Stimulated activated naive CD4-positive, alpha-beta T cell treated with Interleukin-2 at 50 U/mL for 16 hours (primary cell): ENCODE results near the gene VPS33B.
"Not testable (repeated sequence)": the region's sequence is repeated elsewhere in the genome, so short reads cannot be mapped to it uniquely, and the experiment has no call there.

Experiments used
- DNase-seq: peaks from one replicate; lab custom pipeline; 2025; lab: John Stamatoyannopoulos, UW

Gene VPS33B

DNA sequence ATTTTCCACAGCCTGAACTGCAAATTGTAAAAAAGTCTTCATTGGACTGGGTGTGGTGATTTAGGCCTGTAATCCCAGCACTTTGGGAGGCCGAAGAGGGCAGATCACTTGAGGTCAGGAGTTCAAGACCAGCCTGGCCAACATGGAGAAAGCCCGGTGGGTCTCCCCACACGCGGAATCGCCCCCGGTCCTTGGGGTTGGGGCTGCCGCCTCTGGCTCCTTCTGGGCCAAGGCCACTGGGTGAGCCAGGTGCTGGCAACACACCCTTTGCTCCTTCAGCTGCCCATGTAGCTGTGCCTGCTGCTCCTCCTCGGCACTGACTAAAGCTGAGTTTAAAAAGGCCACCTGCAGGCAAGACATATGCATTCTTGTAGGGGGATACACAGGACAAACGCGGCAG is 9.4 kb upstream of the VPS33B start:
- DNase-seq, result no peak

DNA sequence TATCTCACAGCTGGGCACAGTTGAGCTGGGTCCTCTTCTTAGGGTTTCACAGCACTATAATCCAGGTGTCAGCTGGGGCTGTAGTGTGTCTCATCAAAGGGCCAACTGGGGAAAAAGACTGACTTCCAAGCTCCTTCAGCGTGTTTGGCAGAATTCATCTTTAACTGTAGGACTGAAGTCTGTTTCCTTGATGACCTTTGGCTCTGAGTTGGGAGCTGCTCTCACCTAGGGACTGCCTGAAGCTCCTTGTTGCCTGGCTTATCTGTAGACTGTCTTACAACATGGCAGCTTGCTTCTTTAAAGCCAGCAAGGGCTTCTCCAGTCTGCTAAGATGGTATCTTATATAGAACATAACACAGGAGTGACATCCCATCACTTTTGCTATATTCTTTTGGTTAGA is 5.3 kb upstream of the VPS33B start:
- DNase-seq, result no peak

DNA sequence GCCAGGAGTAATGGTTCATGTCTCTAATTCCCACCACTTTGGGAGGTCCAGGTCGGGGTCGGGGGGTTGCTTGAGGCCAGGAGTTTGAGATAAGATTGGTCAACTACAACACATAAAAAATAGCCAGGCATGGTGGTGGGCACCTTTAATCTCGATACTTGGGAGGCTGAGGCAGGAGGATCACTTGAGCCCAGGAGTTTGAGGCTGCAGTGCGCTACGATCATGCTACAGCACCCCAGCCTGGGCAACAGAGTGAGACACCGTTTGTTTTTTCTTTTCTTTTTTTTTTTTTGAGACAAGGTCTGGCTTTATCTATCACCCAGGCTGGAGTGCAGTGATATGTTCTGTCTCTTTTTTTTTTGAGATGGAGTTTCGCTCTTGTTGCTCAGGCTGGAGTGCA is 1.3 kb upstream of the VPS33B start:
- no peak for DNase-seq

DNA sequence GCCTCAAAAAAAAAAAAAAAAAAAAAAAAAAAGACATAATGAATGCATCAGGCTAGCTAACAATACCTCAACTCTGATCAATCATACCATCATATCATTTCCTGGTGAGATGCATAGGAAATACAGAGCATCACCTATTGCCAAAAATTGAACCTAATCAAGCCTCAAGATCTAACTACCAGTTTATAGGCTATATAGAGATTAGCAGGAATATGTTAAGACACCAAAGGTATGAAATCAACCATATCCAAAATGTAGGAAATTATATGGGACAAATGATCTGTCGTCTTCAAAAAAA is 387 bp upstream of the VPS33B start:
- no peak for DNase-seq

DNA sequence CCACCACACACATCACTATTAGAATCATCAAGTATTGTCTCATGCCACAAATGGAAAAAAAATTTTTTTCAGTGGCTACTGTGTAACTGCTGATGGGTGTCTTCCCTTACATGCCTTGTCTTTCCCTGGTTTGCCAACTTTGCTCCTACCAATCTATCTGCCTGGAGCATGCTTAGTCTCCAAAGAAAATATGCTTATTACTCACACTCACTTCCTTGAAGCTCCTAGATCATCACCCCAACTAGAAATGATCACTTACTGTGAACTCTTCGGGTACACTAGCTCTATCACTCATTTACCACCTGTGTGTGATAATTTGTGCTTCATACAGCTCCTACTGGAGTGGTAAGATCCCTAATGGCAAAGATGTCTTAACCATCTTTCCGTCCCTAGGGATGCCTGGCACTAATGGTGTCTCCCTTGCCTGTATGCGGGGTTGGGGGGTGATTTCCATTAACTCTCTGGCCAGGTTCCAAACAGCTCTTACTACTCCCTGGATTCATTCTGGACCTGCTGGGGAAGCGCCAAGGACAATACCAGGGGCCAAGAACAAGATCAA is 799 bp downstream of the VPS33B start:
- no peak for DNase-seq

DNA sequence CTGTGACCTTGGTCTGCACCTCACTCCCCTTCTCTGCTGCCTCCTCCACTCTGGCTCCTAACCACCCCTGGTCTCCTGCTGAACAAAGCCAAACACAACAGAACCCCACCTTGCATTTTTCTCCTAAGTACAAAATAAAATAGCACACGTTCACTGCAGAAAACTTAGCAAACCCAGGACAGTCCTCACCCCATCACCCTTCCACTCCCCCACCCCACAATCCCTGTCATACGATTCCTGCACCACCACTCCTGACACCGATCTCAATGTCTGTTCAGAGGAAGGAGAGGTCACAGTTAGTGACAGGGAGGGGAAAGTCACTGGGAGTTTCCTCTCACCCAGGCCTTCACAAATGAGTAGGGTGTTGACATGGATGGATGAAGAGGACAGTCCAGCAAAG is 4.2 kb downstream of the VPS33B start:
- DNase-seq, result no peak

DNA sequence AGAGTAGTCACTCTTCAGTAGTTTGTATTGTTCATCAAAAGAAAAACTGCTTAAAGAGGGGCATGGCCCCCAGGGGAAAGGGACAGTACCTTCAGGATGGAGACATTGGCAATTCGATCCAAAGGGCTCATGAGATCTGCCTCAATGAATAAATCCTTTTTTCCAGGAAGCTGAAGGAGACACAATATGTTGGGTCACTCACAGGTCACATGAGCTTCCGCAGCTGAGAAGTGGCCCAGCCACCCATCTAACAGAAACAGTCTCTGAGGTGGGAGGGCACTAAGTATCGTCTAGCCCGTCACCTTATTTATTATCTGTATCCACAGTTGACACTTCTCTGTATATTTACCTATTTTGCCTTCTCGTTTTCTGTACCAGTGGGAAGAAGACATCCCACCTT is 4.7 kb downstream of the VPS33B start:
- DNase-seq, result no peak

DNA sequence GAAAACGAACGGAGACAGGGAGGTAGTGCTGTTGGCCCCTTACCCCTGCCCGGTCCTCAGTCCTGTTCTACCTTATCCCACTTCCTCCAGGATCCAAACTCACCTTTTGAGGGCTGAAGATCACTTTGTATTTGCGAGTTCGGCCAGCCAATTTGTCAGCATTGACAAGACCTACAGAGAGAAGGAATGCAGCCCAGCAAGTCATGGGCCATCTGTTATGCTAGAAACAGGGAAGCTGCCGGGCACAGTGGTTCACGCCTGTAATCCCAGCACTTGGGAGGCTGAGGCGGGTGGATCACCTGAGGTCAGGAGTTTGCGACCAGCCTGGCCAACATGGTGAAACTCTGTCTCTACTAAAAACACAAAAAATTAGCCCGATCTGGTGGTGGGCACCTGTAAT is 8.7 kb downstream of the VPS33B start:
- DNase-seq, result not testable (repeated sequence)

DNA sequence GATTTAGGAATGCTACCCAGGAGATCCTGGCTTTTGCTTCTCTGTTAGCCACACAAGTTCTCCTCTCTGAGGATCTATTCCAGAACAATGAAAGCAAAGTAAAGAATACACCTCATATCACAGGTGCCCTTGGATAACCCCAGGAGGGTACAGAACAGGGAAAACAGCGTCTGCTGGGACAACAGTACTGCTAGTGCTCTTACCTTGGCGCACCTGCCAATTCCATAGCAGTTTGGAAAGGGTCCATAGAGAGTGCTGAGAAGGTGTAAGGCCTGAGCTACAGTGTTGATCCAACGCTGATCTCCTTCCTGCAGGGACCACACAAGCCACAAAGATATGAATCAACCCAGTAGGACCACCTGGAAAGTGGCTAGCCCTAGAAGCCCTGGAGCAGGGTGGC is 15.1 kb downstream of the VPS33B start:
- no peak for DNase-seq

DNA sequence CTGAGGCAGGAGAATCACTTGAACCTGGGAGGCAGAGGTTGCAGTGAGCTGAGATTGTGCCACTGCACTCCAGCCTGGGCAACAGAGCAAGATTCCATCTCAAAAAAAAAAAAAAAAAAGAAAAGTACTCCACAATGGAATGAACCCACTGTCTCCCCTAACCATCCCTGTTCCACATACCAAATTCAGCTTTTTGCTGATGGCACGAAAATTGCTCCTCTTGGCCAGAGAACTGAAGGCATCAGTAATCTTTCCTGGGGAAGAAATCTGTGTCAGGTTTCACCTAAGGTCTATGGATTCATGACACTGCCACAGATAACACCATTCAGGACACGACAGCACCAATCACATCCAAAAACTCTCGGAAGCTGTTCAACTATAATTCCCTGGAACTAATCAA is 21.2 kb downstream of the VPS33B start:
- no peak for DNase-seq

DNA sequence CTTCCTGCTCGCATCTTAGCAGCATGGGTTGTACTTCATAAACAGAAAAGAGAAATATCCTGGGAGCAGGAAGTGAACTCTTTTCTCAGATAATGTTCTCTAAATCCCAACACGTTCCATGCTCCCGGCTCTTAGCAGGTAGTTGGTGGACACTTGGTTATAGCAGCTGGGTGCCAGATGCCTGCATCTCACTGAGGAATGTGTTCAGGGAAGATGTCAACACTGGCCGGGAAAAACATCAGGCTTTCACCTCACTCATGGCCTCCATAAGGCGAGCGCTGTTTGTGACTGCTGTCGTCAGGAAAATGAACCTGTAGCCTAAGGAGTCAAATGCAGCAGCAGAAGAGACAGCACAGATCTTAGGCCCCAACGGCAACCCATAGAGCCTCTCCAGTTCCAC is 23.7 kb downstream of the VPS33B start:
- no peak for DNase-seq

DNA sequence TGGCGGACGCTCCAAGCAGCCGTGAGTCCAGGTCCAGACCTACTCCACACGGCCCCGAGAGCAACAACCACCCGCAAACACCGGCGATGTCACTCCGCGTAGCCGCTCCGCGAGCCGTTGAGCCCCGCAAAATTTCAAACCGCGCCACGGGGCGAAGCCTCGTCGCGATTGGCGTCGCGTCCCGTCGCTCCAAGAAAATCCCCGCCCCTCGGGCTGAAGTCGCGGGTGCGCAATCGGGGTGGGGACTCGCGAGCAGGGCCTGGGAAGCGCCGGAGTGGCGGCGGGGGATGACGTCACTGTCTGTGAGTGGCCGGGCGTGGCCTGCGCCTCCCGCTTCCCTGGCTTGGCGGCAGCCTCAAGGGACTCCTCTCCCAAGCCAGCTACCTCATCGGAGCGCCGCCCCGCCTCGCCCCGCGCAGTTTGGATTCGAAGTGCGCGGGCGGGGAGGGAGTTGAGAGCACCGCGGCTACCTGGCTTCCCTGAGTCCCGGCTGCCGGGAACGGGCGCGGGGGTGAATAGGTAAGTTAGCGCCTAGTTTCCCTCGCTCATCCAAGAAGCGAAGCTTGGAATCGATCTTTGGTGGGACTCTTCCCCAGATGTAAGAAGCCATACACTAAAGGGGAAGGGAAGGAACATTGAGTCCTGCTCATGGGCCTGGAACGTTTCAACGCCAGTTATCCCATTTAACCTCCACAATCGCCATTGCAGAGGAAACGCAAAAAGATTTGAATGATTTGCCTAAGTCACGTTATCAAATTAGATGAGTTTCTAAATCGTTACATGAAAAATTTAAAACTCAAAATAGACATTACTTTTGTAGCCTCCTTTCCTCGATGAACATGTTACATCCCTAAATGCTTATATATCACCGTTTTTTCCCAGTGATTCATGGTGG is 27.7 kb downstream of the VPS33B start, which contains the start of gene PRC1:
Gene PRC1 (minus strand): TSS at position 119 of the 895 bp plus-strand sequence. CDS start 118 bp downstream, at position 1.
- DNase-seq, result peak; percentile 96

DNA sequence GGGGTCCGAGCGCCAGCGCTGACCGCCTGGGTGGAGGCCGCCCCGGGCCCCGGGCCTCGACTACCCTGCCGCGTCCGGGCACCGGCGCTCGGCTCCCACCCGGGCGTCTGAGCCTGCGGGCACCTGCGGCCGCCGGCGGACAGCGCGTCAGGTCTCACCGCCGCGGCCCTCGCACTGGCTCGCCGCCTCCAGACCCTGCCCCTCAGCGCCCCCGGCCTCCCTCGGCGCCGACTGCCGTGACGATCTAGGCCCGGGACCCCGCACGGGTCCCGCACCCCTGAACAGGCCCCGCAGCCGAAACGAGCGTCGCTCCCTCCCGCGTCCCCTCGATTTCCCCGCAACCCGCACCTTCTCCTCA is 28.4 kb downstream of the VPS33B start:
- DNase-seq, result no peak

DNA sequence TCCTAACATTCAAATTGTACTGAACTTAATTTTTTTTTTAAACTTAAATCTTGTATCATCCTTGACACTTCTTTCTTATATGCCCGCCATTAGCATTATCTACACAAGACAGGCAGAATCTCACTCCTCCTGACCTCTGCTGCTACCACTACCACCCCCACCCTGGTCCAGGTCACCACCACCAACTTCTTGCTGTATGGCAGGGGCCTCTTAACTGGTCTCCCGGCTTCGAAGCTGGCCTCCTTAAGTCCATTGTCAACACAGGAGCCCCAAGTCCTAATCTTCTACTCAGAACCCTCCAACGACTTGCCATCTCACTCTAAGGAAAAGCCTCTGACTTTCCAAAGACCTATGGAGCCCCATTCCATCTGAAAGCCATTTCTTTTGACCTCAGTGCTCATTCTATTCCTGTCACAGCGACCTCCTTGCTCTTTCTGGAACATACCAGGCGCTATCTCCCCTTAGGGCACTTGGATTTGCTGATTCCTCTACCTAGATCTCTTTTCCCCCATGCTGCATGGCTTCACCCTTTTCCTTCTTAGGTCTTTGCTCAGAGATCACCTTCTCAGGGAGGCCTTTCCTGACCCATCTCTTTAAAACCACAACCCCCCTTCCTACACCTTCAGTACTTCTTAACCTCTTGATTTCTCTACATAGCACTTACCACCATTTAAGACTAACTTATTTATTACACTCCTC is 30.7 kb downstream of the VPS33B start:
- no peak for DNase-seq

DNA sequence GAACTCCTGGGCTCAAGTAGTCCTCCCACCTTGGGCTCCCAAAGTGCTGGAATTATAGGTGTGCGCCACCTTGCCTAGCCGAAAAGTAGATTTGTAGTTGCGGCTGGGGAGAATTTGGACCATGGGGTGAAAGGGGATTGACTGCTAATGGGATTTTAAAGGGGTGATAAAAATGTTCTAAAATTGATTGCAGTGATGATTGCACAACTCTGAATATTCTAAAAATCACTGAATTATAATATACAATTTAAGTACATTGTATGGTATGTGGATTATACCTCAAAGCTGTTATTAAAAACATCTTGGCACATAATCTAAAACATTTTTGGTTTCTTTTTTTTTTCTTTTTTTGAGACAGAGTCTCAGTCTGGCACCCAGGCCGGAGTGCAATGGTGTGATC is 31.9 kb downstream of the VPS33B start:
- no peak for DNase-seq

DNA sequence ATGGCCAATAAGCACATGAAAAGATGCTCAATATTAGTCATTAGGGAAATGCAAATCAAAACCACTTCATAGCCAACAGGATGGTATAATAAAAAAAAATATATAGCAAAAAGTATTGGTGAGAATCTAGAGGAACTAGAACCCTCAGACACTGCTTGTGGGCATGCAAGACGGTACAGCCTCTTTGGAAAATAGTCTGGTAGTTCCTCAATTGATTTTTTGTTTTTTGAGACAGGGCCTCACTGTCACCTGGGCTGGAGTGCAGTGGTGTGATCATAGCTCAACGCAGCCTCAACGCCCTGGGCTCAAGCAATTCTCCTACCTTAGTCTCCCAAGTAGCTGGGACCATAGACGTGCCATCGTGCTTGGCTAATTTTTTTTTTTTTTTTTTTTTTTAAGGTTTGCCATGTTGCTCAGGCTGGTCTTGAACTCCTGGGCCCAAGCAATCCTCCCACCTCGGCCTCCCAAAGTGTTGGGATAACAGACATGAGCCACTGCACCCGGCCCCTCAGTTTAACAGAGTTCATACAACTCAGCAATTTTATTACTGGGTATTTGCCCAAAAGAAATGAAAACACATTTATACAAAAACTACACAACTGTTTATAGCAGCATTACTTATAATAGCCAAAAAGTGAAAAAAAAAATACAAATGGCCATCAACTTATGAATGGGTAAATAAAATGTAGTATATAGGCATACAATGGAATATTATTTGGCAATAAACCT is 33.2 kb downstream of the VPS33B start:
- DNase-seq, result no peak

DNA sequence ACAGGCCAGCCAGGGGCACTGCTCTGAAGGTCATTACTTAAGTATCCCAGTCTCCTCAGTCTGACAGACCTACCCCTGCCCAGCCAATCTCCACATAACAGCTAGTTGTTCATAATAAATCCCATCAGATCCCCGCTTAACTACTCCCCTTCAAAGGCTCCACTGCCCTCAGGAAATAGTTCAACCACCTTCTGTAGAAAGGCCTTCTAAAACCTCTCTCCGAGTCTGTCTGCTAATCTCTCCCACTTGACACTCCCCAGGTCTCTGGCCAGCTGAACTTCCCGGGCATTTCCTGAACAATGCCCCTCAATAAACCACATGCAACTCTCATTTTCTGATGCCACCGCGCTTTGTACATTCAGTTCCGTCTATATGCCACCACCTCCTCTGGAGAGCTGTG is 34.1 kb downstream of the VPS33B start:
- no peak for DNase-seq

DNA sequence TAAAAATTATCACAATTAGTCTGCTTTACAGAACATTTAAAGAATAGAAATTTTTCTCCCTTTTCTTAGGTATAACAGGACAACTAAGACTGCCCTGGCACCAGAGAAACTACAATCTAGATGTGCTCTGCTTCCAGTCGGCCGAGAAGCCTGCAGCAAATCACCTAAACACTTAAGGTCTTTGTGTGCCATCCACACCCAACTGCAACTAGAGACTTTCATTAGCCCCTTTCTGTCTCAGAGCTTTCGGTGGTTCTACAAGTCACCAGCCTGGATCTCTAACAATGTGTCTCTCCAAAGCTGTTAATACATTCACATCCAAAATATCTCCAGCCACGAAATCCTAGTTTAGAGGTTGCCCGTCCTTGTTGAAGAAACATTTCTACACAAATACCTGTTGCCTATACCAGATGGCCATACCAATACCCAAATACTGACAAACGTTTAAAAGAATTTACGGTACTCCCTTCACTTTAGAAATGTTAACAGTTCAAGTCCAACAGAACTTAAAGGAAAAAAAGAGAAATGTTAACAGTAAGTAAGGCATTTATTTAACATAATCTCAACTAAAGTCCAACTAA is 34.7 kb downstream of the VPS33B start:
- no peak for DNase-seq

DNA sequence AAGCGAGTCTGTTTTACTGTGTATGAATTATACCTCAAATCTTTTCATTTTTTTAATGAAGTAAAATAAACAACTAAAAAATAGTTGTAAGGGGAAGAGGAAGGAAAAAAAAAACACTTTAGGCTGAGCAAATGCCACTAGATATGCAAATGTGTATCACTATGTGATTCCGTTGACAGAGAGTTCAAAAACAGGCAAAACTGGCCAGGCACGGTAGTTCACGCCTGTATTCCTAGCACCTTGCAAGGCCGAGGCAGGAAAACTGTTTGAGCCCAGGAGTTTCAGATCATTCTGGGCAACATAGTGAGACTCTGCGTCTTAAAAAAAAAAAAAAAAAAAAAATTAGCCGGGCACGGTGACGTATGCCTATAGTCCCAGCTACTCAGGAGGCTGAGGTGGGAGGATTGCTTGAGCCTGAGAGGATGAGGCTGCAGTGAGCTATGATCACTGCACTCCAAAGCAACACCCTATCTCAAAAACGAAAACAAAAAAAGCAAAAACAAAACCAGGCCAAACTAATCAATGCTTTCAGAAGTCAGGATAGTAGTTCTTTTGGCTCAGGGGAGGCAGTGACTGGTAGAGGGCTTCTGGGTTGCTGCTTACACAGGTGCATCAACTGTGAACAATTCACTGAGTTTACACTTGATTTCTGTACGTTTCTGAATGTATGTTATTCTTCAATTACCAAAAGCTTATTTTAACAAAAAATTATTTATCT is 35.4 kb downstream of the VPS33B start:
- no peak for DNase-seq

DNA sequence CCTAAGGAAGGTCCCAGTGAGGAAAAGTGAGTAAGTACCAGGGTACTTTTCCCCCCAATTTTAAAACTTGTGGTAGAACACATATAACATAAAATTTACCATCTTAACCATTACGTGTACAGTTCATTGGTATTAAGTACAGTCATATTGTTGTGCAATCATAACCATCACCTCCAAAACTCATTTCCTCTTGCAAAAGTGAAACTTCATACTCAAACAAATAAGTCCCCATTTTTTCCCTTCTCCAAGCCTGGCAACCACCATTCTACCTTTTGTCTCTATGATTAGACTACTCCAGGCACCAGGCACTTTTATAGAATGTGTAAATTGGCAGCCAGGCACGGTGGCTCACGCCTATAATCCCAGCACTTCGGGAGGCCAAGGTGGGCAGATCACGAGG is 40.3 kb downstream of the VPS33B start:
- no peak for DNase-seq

DNA sequence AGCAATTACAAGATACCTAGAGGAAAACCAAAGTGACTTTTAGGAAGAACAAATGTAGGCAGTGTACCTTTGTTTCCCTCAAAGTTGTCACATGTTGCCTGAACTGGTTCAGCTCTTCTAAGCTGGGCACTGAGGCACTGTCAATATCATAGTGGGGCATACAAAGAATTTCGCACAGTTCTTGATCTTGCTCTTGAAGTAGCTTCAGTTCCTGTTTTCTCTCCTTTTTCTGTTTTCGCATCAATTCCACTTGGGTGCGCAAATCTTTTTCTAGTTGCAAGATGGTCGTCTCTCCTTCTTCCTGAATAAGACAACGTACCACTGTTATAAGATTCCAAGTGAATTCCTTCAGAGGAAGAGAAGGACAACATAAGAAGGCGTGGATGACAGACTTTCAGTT is 40.7 kb downstream of the VPS33B start:
- no peak for DNase-seq

DNA sequence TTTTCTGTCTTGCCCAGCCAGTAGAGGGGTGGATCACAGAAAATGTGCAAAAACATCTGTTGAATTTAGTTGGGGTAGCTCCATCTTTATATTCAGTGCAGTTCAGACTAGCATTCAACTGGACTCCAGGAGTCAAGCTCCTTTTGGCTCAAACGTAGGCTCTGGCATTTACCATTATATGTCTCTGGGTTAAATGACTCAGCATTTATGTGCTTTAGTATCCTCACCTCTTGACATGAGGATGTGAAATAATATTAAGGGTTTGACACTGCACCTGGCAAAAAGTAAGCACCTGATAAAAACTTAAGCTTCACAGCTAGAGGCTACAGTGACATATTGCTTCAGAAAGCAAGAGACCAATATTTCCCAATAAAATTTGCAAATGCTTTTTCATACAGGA is 42.8 kb downstream of the VPS33B start:
- no peak for DNase-seq
